ENCODE results near the gene WWP2.

The WWP2 gene

GRCh38 chr16:69890892-69891282 is 128.8 kb downstream of the WWP2 start:
- DNase-seq = no peak

- no peak for DNase-seq
Measured at GRCh38 chr16:69892378-69892777, 130.2 kb downstream of the WWP2 start.

- no peak for DNase-seq
Measured at GRCh38 chr16:69893106-69893505, 131.0 kb downstream of the WWP2 start.

GRCh38 chr16:69894676-69895075 is 132.5 kb downstream of the WWP2 start:
- no peak for DNase-seq

- no peak for DNase-seq
Measured at GRCh38 chr16:69903865-69904415, 141.8 kb downstream of the WWP2 start.

GRCh38 chr16:69904495-69905170 is 142.5 kb downstream of the WWP2 start:
- no peak for DNase-seq

GRCh38 chr16:69905171-69905555 is 143.0 kb downstream of the WWP2 start:
- DNase-seq = no peak

GRCh38 chr16:69906838-69907401 is 144.8 kb downstream of the WWP2 start:
- DNase-seq = no peak

GRCh38 chr16:69909043-69909442 is 146.9 kb downstream of the WWP2 start:
- no peak for DNase-seq

- DNase-seq = no peak
Measured at GRCh38 chr16:69909760-69910159, 147.6 kb downstream of the WWP2 start.

- no peak for DNase-seq
Measured at GRCh38 chr16:69910964-69911363, 148.8 kb downstream of the WWP2 start.

- no peak for DNase-seq
Measured at GRCh38 chr16:69916462-69916861, 154.3 kb downstream of the WWP2 start.

GRCh38 chr16:69917311-69917710 is 155.2 kb downstream of the WWP2 start:
- no peak for DNase-seq

GRCh38 chr16:69917739-69918138 is 155.6 kb downstream of the WWP2 start:
- no peak for DNase-seq

GRCh38 chr16:69918241-69918640 is 156.1 kb downstream of the WWP2 start:
- no peak for DNase-seq

- no peak for DNase-seq
Measured at GRCh38 chr16:69921127-69921526, 159.0 kb downstream of the WWP2 start.

GRCh38 chr16:69922200-69922599 is 160.1 kb downstream of the WWP2 start:
- no peak for DNase-seq

- no peak for DNase-seq
Measured at GRCh38 chr16:69924041-69924775, 162.1 kb downstream of the WWP2 start.

GRCh38 chr16:69924777-69925191 is 162.7 kb downstream of the WWP2 start:
- no peak for DNase-seq

GRCh38 chr16:69925311-69925710 is 163.2 kb downstream of the WWP2 start:
- no peak for DNase-seq

- no peak for DNase-seq
Measured at GRCh38 chr16:69926241-69926640, 164.1 kb downstream of the WWP2 start.

- DNase-seq = no peak
Measured at GRCh38 chr16:69927056-69927757, 165.1 kb downstream of the WWP2 start.

- no peak for DNase-seq
Measured at GRCh38 chr16:69928856-69929400, 166.8 kb downstream of the WWP2 start.
